K562 (cell line): ENCODE results near the gene RNLS. TPM values are rescaled to one million over a fixed set of nuclear protein-coding genes. Genes with fewer than 3 reads are reported as not detected.

ENCODE experiments used
- ATAC-seq: fragments of 200-7000 bp; cut with Tn5 transposase; 3 replicates; pipeline ENCODE4 v1.9.1; 2020; ENCODE audit warnings: moderate library complexity
- BruUV-seq: library from RNA; stranded (reverse); fragments of 400-500 nt; replicated peaks from 2 replicates; lab custom pipeline; 2021; lab: Mats Ljungman, UMichigan
- CTCF ChIA-PET: fragments of 300-600 bp; formaldehyde crosslinking; extraction: SDS; loops from one replicate; lab custom pipeline; 2021; ENCODE audit warnings: low intra/inter-chr PET ratio; lab: Yijun Ruan, JAX
- POLR2A ChIA-PET: fragments of 300-600, 350-650 bp; sonication (Branson Sonifier 250); formaldehyde crosslinking; extraction: SDS; loops from one replicate; lab custom pipeline; 2021; ENCODE audit warnings: antibody characterized with exemption, inconsistent platforms; lab: Yijun Ruan, JAX
- DNase-seq, 4 experiments: peaks; one replicate each; pipeline versions ENCODE4 v3.0.0 to v3.0.0-alpha.2; 2011 to 2018; ENCODE audit warnings: low spot score in 3 of 4, mixed read lengths in 3 of 4; ENCODE audit errors: extremely low read depth in 1 of 4
- FAIRE-seq: peaks from 2 replicates; lab custom pipeline; 2011; peaks lifted over from hg19 to GRCh38; lab: Jason Lieb, UNC
- H2AFZ ChIP-seq: 2 replicates; pipeline ENCODE4 v1.6.0; 2011; ENCODE audit warnings: low read depth, low read length, control low read depth, inconsistent platforms
- H3K27ac ChIP-seq: fragments of 200-600 bp; 3 replicates; pipeline ENCODE4 v1.8.0; 2011; ENCODE audit warnings: low read depth, mild to moderate bottlenecking, control low read depth, inconsistent platforms, low read length, moderate library complexity, mixed read lengths; ENCODE audit errors: extremely low read depth
- H3K27me3 ChIP-seq, 2 experiments: fragments of 300-600 bp in 1 of 2; 2 replicates in 1 of 2; 3 replicates in 1 of 2; pipeline versions ENCODE4 v1.6.0 to v1.8.0; 2011; ENCODE audit warnings: inconsistent platforms in 2 of 2, low read length in 2 of 2, mild to moderate bottlenecking in 1 of 2, mixed read lengths in 1 of 2, moderate library complexity in 1 of 2; ENCODE audit not compliant: control insufficient read depth in 2 of 2, insufficient read depth in 2 of 2
- H3K36me3 ChIP-seq: fragments of 300-600 bp; 3 replicates; pipeline ENCODE4 v1.8.0; 2011; ENCODE audit warnings: mild to moderate bottlenecking, low read length, inconsistent platforms; ENCODE audit not compliant: control insufficient read depth, insufficient read depth
- H3K4me1 ChIP-seq, 2 experiments: fragments of 200-600 bp in 1 of 2; replicated peaks in 1 of 2; 2 replicates in 1 of 2; 3 replicates in 1 of 2; pipeline versions ENCODE4 v1.5.1 to v1.8.0; 2011; ENCODE audit warnings: inconsistent platforms in 2 of 2, low read length in 2 of 2, mild to moderate bottlenecking in 1 of 2, mixed read lengths in 1 of 2, moderate library complexity in 1 of 2; ENCODE audit not compliant: control insufficient read depth in 2 of 2, insufficient read depth in 2 of 2
- H3K4me2 ChIP-seq: 2 replicates; pipeline ENCODE4 v1.6.1; 2011; ENCODE audit warnings: low read length, control low read depth, inconsistent platforms, mixed read lengths; ENCODE audit not compliant: insufficient read depth
- H3K4me3 ChIP-seq: fragments of 200-600 bp; sonication (generic), shearing (Covaris generic); 2 replicates; pipeline ENCODE4 v1.5.1; 2016; ENCODE audit warnings: control low read depth, inconsistent platforms
- H3K79me2 ChIP-seq: fragments of 200-600 bp; 3 replicates; pipeline ENCODE4 v1.8.0; 2011; ENCODE audit warnings: low read length, inconsistent platforms; ENCODE audit not compliant: control insufficient read depth, insufficient read depth
- H3K9ac ChIP-seq, 2 experiments: 2 replicates each; pipeline versions ENCODE4 v1.6.0 to v1.6.1; 2011; ENCODE audit warnings: low read depth in 2 of 2, low read length in 2 of 2, control low read depth in 1 of 2, inconsistent platforms in 1 of 2, mild to moderate bottlenecking in 1 of 2, mixed read lengths in 1 of 2; ENCODE audit not compliant: insufficient read depth in 1 of 2
- H3K9me1 ChIP-seq: one replicate; pipeline ENCODE4 v1.6.0; 2011; ENCODE audit warnings: inconsistent platforms, mild to moderate bottlenecking, low read length, moderate library complexity; ENCODE audit not compliant: control insufficient read depth, insufficient read depth
- H3K9me3 ChIP-seq: replicated peaks from 2 replicates; pipeline ENCODE4 v1.5.1; 2011; ENCODE audit warnings: low read depth, low read length, inconsistent platforms; ENCODE audit not compliant: control insufficient read depth, insufficient read depth
- H4K20me1 ChIP-seq: replicated peaks from 2 replicates; pipeline ENCODE4 v1.6.1; 2011; ENCODE audit warnings: low read length, inconsistent platforms, mixed read lengths; ENCODE audit not compliant: control insufficient read depth, insufficient read depth
- CTBP1 ChIP-seq: fragments of 450-650 bp; IDR thresholded peaks from 2 replicates; pipeline ENCODE4 v1.6.1; 2016; ENCODE audit warnings: borderline replicate concordance
- EHMT2 ChIP-seq: fragments of 450-650 bp; IDR thresholded peaks from 2 replicates; pipeline ENCODE4 v1.6.1; 2018; ENCODE audit warnings: antibody characterized with exemption
- GABPA ChIP-seq: fragments of 200-800 bp; sonication (Bioruptor generic); conservative IDR thresholded peaks from 2 replicates; pipeline ENCODE4 v1.6.1; 2016; ENCODE audit warnings: low read depth, missing genetic modification characterization, missing compliant biosample characterization
- HSF4 ChIP-seq: fragments of 250-450 bp; sonication (Bioruptor Pico); IDR thresholded peaks from 2 replicates; pipeline ENCODE4 v2.1.2; 2022; ENCODE audit warnings: mild to moderate bottlenecking, moderate library complexity, borderline replicate concordance
- LARP7 ChIP-seq: fragments of 450-650 bp; IDR thresholded peaks from 2 replicates; pipeline ENCODE4 v1.6.1; 2016
- MCM7 ChIP-seq, 2 experiments: fragments of 450-650 bp; IDR thresholded peaks; 2 replicates each; pipeline ENCODE4 v1.6.1; 2016 to 2018
- NFIX ChIP-seq: fragments of 250-450 bp; sonication (Bioruptor Pico); IDR thresholded peaks from 2 replicates; pipeline ENCODE4 v1.4.0; 2020; ENCODE audit warnings: low read depth, mild to moderate bottlenecking, moderate library complexity
- PHF20 ChIP-seq: fragments of 450-650 bp; IDR thresholded peaks from 2 replicates; pipeline ENCODE4 v1.6.1; 2018; ENCODE audit not compliant: partially characterized antibody
- POLR2A ChIP-seq: fragments of 450-650 bp; conservative IDR thresholded peaks from 2 replicates; pipeline ENCODE4 v1.6.1; 2016
- POLR2B ChIP-seq: fragments of 450-650 bp; IDR thresholded peaks from 2 replicates; pipeline ENCODE4 v1.6.1; 2018; ENCODE audit warnings: low read depth; ENCODE audit not compliant: partially characterized antibody
- XRCC5 ChIP-seq: fragments of 200-400 bp; formaldehyde crosslinking; IDR thresholded peaks from 2 replicates; pipeline ENCODE4 v1.6.1; 2017; ENCODE audit warnings: low read depth, mild to moderate bottlenecking, low read length
- ZFX ChIP-seq: sonication (generic); formaldehyde crosslinking; IDR thresholded peaks from 2 replicates; pipeline ENCODE4 v1.8.0; 2022; ENCODE audit warnings: mild to moderate bottlenecking, missing genetic modification reagents, moderate library complexity
- ZNF589 ChIP-seq: fragments of 200-800 bp; sonication (Bioruptor generic); IDR thresholded peaks from 2 replicates; pipeline ENCODE4 v1.6.1; 2016; ENCODE audit warnings: low read depth, missing genetic modification characterization, missing compliant biosample characterization
- WGBS: fragments of 100-300 bp; shearing (Covaris generic); methylation state at CpG from one replicate; pipeline ENCODE4 v1.1.6; 2016; ENCODE audit warnings: low coverage, mixed read lengths; ENCODE audit not compliant: insufficient coverage; ENCODE audit errors: missing lambda C conversion rate; 5-methylcytosine and 5-hydroxymethylcytosine counted together
- in situ Hi-C: fragments of 300-500 bp; cut with MboI; formaldehyde crosslinking; loops from 4 replicates; pipeline ENCODE4 v1.15.0; 2018; ENCODE audit warnings: inconsistent platforms, mixed read lengths
- intact Hi-C: fragments of 100-400 bp; cut with micrococcal nuclease; formaldehyde crosslinking; loops from 2 replicates; pipeline ENCODE4 v1.14.2; 2022
- polyA plus RNA-seq, 8 experiments: library from polyadenylated mRNA; depleted of rRNA in 4 of 8; stranded (reverse) in 5 of 8; unstranded in 3 of 8; fragments of >200 nt; fragmentation: Nextera tagmentation in 2 of 8; fragmentation: Illumina TruSeq in 1 of 8; extraction: Ambion mirVana in 2 of 8; extraction: Trizol in 1 of 8; gene quantifications; 2 replicates each; pipeline versions ENCODE4 v1.2.1 to v1.2.3, GENCODE V29; 2011 to 2014; ENCODE audit warnings: inconsistent platforms in 1 of 8, missing spikeins in 1 of 8
- total RNA-seq, 7 experiments: library from RNA; depleted of rRNA in 6 of 7; stranded (reverse); fragments of >200 nt in 6 of 7; fragmentation: Illumina TruSeq in 2 of 7; extraction: Trizol in 2 of 7; gene quantifications; 2 replicates each; pipeline versions ENCODE4 v1.2.1 to v1.2.3, GENCODE V29; 2011 to 2021; ENCODE audit warnings: low replicate concordance in 1 of 7
- TF ChIP-seq, protein P1 (sequence below): sonication (generic); formaldehyde crosslinking; IDR thresholded peaks from 2 replicates; pipeline ENCODE4 v1.8.0; 2022; ENCODE audit warnings: missing genetic modification reagents, mild to moderate bottlenecking, borderline replicate concordance
- TF ChIP-seq, protein P2 (sequence below): sonication (generic); formaldehyde crosslinking; IDR thresholded peaks from 2 replicates; pipeline ENCODE4 v1.8.0; 2022; ENCODE audit warnings: mild to moderate bottlenecking, missing genetic modification reagents

Gene RNLS
- total and polyA plus RNA-seq, 9 of the 15 experiments (the other 6 are each of a cell fraction or from before 2014, with no cell fraction given), result 0.14 to 0.72 (median 0.41) TPM; not detected in 3

DNA sequence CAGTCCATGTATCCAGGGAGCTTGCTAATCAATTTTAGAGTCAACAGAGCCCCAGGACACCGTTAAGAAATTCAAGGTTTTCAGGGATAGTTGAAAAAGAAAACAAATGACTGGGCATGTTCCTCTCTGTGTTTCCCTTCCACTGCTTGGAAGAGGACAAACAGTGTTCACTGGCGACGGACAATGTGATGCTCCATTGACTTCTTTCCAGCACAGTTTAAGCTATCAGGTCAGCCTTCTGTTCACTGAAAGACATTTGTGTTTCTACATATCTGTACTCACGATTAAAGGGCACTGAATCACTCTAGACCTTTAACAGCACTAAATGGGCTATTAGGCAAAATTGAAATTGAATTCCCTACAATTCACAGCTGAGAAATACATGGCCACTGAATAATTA is 123.6 kb downstream of the RNLS start:
- intact Hi-C loops, result no loop called here
- ATAC-seq (no peak), DNase-seq (no peak), FAIRE-seq (no peak)
- Histone ChIP-seq H3K27me3 (no peaks in the 10 kb centered on the region), H4K20me1 (no peaks in the 10 kb centered on the region), H3K9ac (no peak overlapping the region), H3K9me3 (no peaks in the 10 kb centered on the region), H3K9me1 (no peaks in the 10 kb centered on the region), H3K4me1 (no peaks in the 10 kb centered on the region), H3K4me2 (no peak overlapping the region), H3K36me3 (no peaks in the 10 kb centered on the region), H2AFZ (no peak overlapping the region), H3K4me3 (no peak overlapping the region), H3K27ac (no peak overlapping the region), H3K79me2 (no peaks in the 10 kb centered on the region)
- WGBS, result 6% methylated on average over 2 of the region's 4 CpGs
- CTCF ChIA-PET, result no interaction called here
- no TSS peak for BruUV-seq
- POLR2A ChIA-PET, result interaction anchor here (0.7 kb wide), 1 partner anchor 129 kb away, joined by 3 read pairs; no protein-coding TSS in a partner anchor
- in situ Hi-C loops, result no loop called here
- TF ChIP-seq, protein P1, sequence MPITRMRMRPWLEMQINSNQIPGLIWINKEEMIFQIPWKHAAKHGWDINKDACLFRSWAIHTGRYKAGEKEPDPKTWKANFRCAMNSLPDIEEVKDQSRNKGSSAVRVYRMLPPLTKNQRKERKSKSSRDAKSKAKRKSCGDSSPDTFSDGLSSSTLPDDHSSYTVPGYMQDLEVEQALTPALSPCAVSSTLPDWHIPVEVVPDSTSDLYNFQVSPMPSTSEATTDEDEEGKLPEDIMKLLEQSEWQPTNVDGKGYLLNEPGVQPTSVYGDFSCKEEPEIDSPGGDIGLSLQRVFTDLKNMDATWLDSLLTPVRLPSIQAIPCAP (CRISPR knock-in tag), result no peak
- TF ChIP-seq LARP7, result no peak
- no peak for TF ChIP-seq XRCC5
- no peak for TF ChIP-seq MCM7 (IDR thresholded peaks at IDR 0.05)
- no peak for TF ChIP-seq HSF4 (CRISPR knock-in tag)
- TF ChIP-seq ZNF589 (CRISPR knock-in tag), result no peak
- no peak for TF ChIP-seq EHMT2
- TF ChIP-seq NFIX (CRISPR knock-in tag), result no peak
- TF ChIP-seq, protein P2, sequence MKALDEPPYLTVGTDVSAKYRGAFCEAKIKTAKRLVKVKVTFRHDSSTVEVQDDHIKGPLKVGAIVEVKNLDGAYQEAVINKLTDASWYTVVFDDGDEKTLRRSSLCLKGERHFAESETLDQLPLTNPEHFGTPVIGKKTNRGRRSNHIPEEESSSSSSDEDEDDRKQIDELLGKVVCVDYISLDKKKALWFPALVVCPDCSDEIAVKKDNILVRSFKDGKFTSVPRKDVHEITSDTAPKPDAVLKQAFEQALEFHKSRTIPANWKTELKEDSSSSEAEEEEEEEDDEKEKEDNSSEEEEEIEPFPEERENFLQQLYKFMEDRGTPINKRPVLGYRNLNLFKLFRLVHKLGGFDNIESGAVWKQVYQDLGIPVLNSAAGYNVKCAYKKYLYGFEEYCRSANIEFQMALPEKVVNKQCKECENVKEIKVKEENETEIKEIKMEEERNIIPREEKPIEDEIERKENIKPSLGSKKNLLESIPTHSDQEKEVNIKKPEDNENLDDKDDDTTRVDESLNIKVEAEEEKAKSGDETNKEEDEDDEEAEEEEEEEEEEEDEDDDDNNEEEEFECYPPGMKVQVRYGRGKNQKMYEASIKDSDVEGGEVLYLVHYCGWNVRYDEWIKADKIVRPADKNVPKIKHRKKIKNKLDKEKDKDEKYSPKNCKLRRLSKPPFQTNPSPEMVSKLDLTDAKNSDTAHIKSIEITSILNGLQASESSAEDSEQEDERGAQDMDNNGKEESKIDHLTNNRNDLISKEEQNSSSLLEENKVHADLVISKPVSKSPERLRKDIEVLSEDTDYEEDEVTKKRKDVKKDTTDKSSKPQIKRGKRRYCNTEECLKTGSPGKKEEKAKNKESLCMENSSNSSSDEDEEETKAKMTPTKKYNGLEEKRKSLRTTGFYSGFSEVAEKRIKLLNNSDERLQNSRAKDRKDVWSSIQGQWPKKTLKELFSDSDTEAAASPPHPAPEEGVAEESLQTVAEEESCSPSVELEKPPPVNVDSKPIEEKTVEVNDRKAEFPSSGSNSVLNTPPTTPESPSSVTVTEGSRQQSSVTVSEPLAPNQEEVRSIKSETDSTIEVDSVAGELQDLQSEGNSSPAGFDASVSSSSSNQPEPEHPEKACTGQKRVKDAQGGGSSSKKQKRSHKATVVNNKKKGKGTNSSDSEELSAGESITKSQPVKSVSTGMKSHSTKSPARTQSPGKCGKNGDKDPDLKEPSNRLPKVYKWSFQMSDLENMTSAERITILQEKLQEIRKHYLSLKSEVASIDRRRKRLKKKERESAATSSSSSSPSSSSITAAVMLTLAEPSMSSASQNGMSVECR, result no peak
- TF ChIP-seq PHF20, result no peak
- TF ChIP-seq CTBP1, result no peak
- TF ChIP-seq ZFX (CRISPR knock-in tag), result no peak
- no peak for TF ChIP-seq GABPA (tag)
- no peak for TF ChIP-seq POLR2B
- TF ChIP-seq POLR2A, result no peak
